ENCODE data around the gene FGF6. TPM values are rescaled to one million over a fixed set of nuclear protein-coding genes. Genes with fewer than 3 reads are reported as not detected.
A peak's percentile ranks its signal among the peaks of the same experiment; 100 is the strongest.

Gene FGF6, protein sequence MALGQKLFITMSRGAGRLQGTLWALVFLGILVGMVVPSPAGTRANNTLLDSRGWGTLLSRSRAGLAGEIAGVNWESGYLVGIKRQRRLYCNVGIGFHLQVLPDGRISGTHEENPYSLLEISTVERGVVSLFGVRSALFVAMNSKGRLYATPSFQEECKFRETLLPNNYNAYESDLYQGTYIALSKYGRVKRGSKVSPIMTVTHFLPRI
- total RNA-seq (2014; rRNA removed; shearing (Covaris generic)) (not detected in 2 replicates), total RNA-seq (2022) (not detected in 2 replicates), Bru-seq, nascent RNA (not detected), BruChase-seq, experiment 1, labeled RNA remaining after a 6-hour chase (not detected), BruChase-seq, experiment 2, labeled RNA remaining after a 2-hour chase (percentile 9 among the genes with signal in this experiment)
- long read RNA-seq: 0 reads

DNA sequence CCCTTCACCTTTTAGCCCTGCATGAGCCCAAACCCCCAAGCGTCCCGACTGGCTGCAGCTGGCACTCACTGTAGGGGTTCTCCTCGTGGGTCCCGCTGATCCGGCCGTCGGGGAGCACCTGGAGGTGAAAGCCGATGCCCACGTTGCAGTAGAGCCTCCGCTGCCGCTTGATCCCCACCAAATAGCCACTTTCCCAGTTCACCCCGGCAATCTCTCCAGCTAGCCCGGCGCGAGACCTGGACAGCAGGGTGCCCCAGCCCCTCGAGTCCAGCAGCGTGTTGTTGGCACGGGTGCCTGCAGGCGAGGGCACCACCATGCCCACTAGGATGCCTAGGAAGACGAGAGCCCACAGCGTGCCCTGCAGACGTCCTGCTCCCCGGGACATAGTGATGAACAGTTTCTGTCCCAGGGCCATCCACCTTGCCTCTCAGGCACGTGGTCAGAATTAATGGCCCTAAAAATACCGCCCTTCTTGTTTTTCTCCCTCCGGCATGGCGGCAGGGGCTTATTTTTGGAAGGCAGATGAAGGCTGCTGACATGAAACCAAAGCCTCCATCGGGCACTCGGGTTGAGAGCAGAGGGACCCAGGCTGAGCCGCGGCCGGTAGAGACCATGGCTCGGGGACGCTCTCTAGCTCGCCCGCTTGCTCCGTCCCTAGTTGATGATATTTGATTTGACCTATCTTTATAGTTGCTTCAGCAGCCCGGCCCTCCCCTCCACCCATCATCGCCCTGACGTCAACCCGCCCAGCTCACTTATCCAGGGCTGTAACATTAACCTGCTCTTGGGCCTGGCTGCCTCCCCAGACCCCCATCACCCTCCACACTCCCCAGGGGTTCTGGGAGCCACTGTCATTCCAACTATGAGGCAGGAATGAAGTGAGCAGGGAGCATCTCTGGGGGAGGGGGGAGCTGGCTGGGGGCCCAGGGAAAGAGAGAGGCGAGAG, at the start of gene FGF6:
Gene FGF6 (minus strand): TSS at position 660 of the 946 bp plus-strand sequence. CDS start 245 bp downstream, at position 415.
- Histone ChIP-seq H3K27ac (ENCODE audit: low read depth, low read length, poor library complexity, severe bottlenecking) (no peak within 1 kb of the TSS), H3K9me3 (ENCODE audit: low read length) (no peaks in the 10 kb centered on the region), H3K79me2 (ENCODE audit: insufficient read depth, low read depth, low read length) (no peaks in the 10 kb centered on the region), H4K20me1 (ENCODE audit: insufficient read depth, low read length) (no peaks in the 10 kb centered on the region), H3K4me2 (ENCODE audit: low read length) (no peak within 1 kb of the TSS), H2AFZ (ENCODE audit: low read length) (no peak within 1 kb of the TSS), H3K9me2 (ENCODE audit: insufficient read depth, low read length) (no peaks in the 10 kb centered on the region), H3K36me3 (ENCODE audit: insufficient read depth, low read length) (no peaks in the 10 kb centered on the region), H3K4me1 (ENCODE audit: insufficient read depth, low read length, poor library complexity, severe bottlenecking) (no peaks in the 10 kb centered on the region), H3K4me3 (ENCODE audit: low read depth, low read length, poor library complexity, severe bottlenecking) (no peak within 1 kb of the TSS)
- POLR2A ChIA-PET: no interaction called here
- CTCF ChIA-PET (ENCODE audit: unreplicated experiment): no interaction called here
- BruUV-seq (replicated peaks): no TSS peak
- DNase-seq (ENCODE audit: low spot score): no peak
- TF ChIP-seq, protein P1, sequence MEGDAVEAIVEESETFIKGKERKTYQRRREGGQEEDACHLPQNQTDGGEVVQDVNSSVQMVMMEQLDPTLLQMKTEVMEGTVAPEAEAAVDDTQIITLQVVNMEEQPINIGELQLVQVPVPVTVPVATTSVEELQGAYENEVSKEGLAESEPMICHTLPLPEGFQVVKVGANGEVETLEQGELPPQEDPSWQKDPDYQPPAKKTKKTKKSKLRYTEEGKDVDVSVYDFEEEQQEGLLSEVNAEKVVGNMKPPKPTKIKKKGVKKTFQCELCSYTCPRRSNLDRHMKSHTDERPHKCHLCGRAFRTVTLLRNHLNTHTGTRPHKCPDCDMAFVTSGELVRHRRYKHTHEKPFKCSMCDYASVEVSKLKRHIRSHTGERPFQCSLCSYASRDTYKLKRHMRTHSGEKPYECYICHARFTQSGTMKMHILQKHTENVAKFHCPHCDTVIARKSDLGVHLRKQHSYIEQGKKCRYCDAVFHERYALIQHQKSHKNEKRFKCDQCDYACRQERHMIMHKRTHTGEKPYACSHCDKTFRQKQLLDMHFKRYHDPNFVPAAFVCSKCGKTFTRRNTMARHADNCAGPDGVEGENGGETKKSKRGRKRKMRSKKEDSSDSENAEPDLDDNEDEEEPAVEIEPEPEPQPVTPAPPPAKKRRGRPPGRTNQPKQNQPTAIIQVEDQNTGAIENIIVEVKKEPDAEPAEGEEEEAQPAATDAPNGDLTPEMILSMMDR (conservative IDR thresholded peaks at IDR 0.05; ENCODE audit: low read length): no peak
- no peak for TF ChIP-seq EZH2phosphoT487 (IDR thresholded peaks at IDR 0.05; ENCODE audit: borderline replicate concordance, low read depth, low read length)
- intact Hi-C loops (cut with micrococcal nuclease; ENCODE audit: unreplicated experiment): no loop called here

DNA sequence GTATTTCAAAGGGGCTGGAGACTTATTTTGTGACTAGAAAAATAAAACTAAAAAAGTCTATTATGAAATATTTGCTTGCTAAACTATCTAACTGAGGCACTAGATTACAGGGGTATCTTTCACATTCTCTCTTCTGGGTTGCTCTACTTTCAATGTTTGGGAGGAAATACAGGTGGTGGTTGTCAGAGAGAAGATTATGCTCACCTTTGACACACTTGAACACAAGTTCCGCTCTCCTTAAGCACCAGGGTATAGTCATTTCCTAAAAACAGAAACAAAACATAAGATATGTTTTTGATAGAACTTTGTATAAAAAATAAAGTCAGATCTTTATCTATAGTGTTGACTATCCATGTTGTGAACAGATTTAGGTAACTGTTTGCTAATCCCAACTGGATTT, 45.4 kb upstream of the FGF6 start:
- no peaks in the 10 kb centered on the region for H3K9me3 ChIP-seq (ENCODE audit: low read length)
- H3K9me2 ChIP-seq (ENCODE audit: insufficient read depth, low read length): no peaks in the 10 kb centered on the region
- no peaks in the 10 kb centered on the region for H3K4me1 ChIP-seq (ENCODE audit: insufficient read depth, low read length, poor library complexity, severe bottlenecking)
- no peak overlapping the region for H2AFZ ChIP-seq (ENCODE audit: low read length)
- H3K4me2 ChIP-seq (ENCODE audit: low read length): no peak overlapping the region
- H3K79me2 ChIP-seq (ENCODE audit: insufficient read depth, low read depth, low read length): no peaks in the 10 kb centered on the region
- CTCF ChIA-PET (ENCODE audit: unreplicated experiment): no interaction called here
- intact Hi-C loops (cut with micrococcal nuclease; ENCODE audit: unreplicated experiment): no loop called here
- no peak overlapping the region for H3K4me3 ChIP-seq (ENCODE audit: low read depth, low read length, poor library complexity, severe bottlenecking)
- H3K36me3 ChIP-seq (ENCODE audit: insufficient read depth, low read length): peaks cover 48% of the 10 kb centered on the region
- no peaks in the 10 kb centered on the region for H4K20me1 ChIP-seq (ENCODE audit: insufficient read depth, low read length)
- POLR2A ChIA-PET: no interaction called here
- no peak overlapping the region for H3K27ac ChIP-seq (ENCODE audit: low read depth, low read length, poor library complexity, severe bottlenecking)
- TF ChIP-seq, protein P1 (conservative IDR thresholded peaks at IDR 0.05; ENCODE audit: low read length): no peak
- no peak for TF ChIP-seq EZH2phosphoT487 (IDR thresholded peaks at IDR 0.05; ENCODE audit: borderline replicate concordance, low read depth, low read length)
- BruUV-seq (replicated peaks): no TSS peak
- DNase-seq (ENCODE audit: low spot score): no peak

Data from OCI-LY7 (cell line).